HG02885 (cell line): ENCODE results near the gene TAF11.
"Not testable (repeated sequence)": the region's sequence is repeated elsewhere in the genome, so short reads cannot be mapped to it uniquely, and the experiment has no call there.

Source experiments
- ATAC-seq: cut with Tn5 transposase; IDR thresholded peaks from one replicate; pipeline ENCODE4 v1.9.1; 2021; ENCODE audit warnings: mild to moderate bottlenecking; ENCODE audit not compliant: unreplicated experiment, poor library complexity

Gene TAF11

GRCh38 chr6:34906826-34907225 lies 19.0 kb upstream of the TAF11 start:
- no peak for ATAC-seq

GRCh38 chr6:34904990-34905613 lies 17.3 kb upstream of the TAF11 start:
- no peak for ATAC-seq

GRCh38 chr6:34901930-34902329 lies 14.1 kb upstream of the TAF11 start:
- no peak for ATAC-seq

- no peak for ATAC-seq
Observed at GRCh38 chr6:34900321-34901031, 12.6 kb upstream of the TAF11 start.

- not testable (repeated sequence) for ATAC-seq
Observed at GRCh38 chr6:34899748-34900147, 11.9 kb upstream of the TAF11 start.

GRCh38 chr6:34897716-34898115 lies 9.9 kb upstream of the TAF11 start:
- ATAC-seq = no peak

GRCh38 chr6:34897130-34897529 lies 9.3 kb upstream of the TAF11 start:
- no peak for ATAC-seq

- no peak for ATAC-seq
Observed at GRCh38 chr6:34894693-34895092, 6.9 kb upstream of the TAF11 start.

GRCh38 chr6:34891296-34891695 lies 3.5 kb upstream of the TAF11 start:
- ATAC-seq = no peak

- ATAC-seq = no peak
Observed at GRCh38 chr6:34890533-34890925, 2.7 kb upstream of the TAF11 start.

- peak; percentile 68 for ATAC-seq
Observed at GRCh38 chr6:34888874-34889555, 1.2 kb upstream of the TAF11 start, which contains the start of gene ANKS1A. Gene ANKS1A, plus strand, starts transcription at chr6:34889255. Its CDS starts 148 bp downstream, at chr6:34889403.

GRCh38 chr6:34888514-34888856 lies 643 bp upstream of the TAF11 start:
- ATAC-seq = no peak

- not testable (repeated sequence) for ATAC-seq
Observed at GRCh38 chr6:34885837-34886236, 2.0 kb downstream of the TAF11 start.

- ATAC-seq = no peak
Observed at GRCh38 chr6:34884996-34885395, 2.8 kb downstream of the TAF11 start.

- not testable (repeated sequence) for ATAC-seq
Observed at GRCh38 chr6:34884073-34884472, 3.8 kb downstream of the TAF11 start.

- ATAC-seq = no peak
Observed at GRCh38 chr6:34877869-34878485, 9.9 kb downstream of the TAF11 start.

- no peak for ATAC-seq
Observed at GRCh38 chr6:34877259-34877658, 10.6 kb downstream of the TAF11 start.

- no peak for ATAC-seq
Observed at GRCh38 chr6:34876472-34876871, 11.4 kb downstream of the TAF11 start.

- ATAC-seq = no peak
Observed at GRCh38 chr6:34875292-34876213, 12.3 kb downstream of the TAF11 start.

GRCh38 chr6:34872332-34872731 lies 15.5 kb downstream of the TAF11 start:
- ATAC-seq = no peak
